HPDE6-E6E7 (cell line): ENCODE results near the gene INPP5K.
"Not testable (repeated sequence)": the region's sequence is repeated elsewhere in the genome, so short reads cannot be mapped to it uniquely, and the experiment has no call there.

Source experiments
- DNase-seq: peaks from one replicate; pipeline ENCODE4 v3.0.0; 2011; ENCODE audit warnings: missing footprints; ENCODE audit errors: extremely low spot score

INPP5K gene

GRCh38 chr17:1546292-1546922 lies 30.0 kb upstream of the INPP5K start:
- no peak for DNase-seq

DNA sequence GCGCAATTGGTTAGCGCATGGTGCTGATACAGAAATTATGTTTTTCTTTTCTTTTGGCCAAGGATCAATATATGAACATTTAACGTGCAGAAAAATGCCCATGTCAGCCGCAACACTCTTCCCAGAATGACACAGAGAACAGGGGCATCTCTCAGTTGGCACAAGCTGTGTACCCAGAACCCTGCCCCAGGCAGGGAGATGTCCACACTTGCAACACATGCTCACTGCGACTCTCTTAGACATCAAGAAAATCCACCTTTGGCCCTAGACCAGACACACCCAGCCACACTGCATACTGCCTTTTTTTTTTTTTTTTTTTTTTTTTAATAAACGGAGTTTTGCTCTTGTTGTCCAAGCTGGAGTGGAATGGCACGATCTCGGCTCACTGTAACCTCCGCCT lies 29.2 kb upstream of the INPP5K start:
- no peak for DNase-seq

DNA sequence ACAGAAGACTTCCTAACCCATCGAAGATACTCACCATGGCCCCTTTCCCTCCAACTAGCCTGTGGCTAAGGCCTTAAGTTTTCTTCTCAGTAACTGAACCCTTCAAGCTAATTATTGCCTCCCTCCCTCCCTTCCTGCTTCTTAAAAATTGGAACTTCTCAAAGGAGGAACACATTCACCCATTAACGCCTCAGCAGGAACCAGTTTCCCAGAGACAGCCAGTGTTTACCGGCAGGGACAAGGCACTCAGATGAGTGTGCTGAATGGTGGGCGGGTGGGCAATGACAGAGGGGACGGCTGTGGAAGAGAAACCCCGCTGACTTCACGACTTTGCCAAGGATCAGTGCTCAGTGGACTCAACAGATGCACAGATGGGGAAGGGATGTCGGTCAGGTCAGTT lies 25.9 kb upstream of the INPP5K start:
- DNase-seq: no peak

GRCh38 chr17:1541367-1541904 lies 25.0 kb upstream of the INPP5K start:
- DNase-seq: no peak

DNA sequence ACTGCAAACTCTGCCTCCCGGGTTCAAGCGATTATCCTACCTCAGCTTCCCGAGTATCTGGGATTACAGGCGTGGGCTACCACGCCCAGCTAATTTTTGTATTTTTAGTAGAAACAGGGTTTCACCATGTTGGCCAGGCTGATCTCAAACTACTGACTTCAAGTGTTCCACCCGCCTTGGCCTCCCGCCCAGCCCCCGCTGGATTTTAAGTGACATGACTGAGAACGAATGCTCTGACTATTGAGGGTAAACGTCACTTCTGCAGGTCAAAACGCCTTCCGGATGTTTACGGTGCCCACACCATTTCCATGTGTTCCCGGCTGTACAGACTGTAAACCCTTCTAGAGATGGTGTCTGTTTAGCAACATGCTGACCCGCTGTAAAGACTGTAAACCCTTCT lies 23.4 kb upstream of the INPP5K start:
- DNase-seq: no peak

DNA sequence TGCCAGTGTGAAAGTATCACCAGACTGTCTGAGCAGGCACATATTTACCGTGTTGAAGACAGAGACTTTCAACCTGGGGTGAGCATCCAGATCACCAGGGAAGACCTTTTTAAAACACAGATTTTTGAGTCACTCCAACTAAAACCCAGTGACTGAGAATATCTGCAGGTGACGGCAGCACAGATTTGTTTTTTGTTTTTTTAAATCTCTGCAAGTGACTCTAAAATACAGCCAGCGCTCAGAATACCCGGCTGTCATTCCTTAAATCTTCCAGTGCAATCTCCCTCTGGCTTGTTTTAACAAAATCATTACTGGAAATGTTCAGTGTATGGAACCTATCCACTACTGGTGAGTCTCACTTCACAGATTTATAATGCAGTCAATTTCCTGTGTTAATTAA lies 19.3 kb upstream of the INPP5K start:
- DNase-seq: no peak

DNA sequence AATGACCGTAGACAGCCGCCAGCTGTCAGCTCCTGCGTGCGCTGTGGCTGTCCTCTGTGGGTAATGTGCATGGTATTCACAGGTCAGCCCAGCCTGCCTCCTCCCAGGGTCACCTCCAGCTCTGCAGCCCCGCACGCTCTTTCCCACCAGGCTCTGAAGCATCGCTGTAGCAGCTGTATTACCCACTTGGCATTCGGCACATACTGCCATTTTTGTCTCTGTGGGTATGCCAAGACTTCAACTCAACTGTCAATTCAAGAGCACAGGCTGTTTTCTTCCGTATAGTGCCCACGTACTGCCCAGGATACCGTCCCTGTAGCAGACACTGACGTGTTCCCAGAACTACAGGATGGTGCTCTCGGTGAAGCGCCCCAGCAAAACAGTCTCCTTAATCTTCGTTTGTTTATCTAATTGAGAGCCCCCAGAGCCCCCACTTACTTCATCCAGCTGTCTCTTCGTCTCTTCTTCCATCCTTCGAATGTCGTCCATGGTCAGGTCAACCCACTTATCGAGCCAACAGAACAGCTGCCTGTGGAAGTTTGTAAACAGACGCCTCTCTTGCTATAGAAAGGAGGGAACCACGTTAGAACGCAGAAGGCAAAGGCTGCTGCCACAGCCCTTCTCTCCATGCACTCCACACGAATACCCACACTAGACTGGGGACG lies 17.4 kb upstream of the INPP5K start:
- DNase-seq: no peak

- no peak for DNase-seq
These were observed 16.6 kb upstream of the INPP5K start for GRCh38 chr17:1532836-1533602.

- no peak for DNase-seq
These were observed 13.5 kb upstream of the INPP5K start for GRCh38 chr17:1529863-1530262.

- not testable (repeated sequence) for DNase-seq
These were observed 10.5 kb upstream of the INPP5K start for GRCh38 chr17:1526876-1527275.

DNA sequence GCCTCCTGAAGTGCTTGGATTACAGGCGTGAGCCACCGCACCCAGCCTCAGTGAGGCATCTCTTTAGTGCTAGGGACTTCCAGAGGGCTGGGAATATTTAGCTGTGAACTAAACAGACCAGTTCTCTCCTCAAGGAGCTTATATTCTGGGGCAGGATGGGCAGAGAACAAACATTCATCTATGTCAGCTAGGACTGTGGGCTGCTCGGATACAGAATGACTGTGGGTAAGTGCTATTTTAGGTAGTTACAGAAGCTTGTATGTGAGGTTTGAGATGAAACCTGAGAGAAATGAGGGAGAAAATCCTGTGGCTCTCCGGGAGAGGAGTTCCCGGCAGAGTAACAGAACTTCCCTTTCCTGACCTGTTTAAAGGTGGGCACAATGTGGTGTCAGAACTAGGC lies 6.2 kb upstream of the INPP5K start:
- no peak for DNase-seq

DNA sequence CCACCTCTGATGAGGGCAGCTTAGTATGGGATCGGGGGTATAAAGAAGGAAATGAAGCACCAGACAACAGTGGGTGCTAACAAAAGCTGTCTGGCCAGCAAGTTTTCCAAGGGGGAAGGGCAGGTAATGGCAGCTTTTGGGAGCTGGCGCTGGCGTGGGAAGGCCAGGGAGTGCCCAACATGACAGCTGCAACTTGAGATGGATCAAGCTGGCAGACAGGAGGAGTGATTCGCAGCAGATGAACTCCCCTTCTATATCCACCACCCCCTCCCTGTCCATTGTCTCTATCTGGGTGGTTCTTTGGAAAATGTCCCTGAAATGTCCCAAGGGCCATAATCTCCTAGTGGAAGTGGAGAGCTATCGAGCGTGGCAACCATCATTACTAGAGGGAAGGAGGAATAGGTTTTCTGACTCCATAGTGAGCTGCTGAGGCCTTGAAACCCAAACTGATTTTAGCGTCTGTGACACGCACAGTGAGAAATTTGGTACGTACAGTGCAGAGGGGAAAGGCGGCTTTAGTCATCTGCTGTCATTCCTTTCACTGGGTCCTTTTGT lies 4.8 kb upstream of the INPP5K start:
- DNase-seq: no peak

GRCh38 chr17:1519678-1520077 lies 3.3 kb upstream of the INPP5K start:
- DNase-seq: no peak

- DNase-seq: no peak
These were observed 2.0 kb upstream of the INPP5K start for GRCh38 chr17:1518410-1518809.

DNA sequence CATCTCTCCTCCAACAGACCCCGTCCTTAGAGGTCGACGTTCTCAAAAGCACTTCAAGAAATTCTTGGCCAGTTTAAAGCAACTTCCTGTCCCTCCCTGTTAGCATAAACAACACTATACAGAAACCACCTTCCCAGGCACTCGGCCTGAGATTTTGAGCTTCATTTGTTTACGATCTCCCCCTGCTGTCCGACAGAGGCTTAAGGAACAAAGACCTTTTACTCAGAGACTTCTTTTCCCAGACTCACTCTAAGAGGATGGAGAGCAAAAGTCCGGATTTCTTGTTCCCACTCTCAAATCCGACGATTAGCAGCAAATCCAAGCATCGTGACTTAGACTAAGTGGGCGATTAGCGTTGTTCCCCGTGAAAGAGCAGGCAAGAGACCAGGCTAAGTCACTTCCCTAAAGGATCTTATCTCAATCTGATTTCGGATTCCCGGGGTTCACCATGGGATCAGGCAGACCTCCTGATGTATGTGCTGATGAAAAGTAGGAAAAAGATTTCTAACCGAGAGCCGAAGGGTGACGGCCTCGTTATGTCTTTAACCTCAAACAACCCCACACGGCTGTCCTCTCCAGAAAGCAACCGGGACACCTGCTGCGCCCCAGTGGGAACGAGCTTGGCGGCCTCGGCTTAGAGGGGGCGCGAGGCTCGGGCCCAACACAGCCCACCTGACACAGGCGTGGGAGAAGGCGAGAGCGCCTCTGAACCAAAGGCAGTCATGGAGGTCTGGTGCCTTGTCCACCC lies 598 bp downstream of the INPP5K start:
- peak; percentile 73 for DNase-seq

DNA sequence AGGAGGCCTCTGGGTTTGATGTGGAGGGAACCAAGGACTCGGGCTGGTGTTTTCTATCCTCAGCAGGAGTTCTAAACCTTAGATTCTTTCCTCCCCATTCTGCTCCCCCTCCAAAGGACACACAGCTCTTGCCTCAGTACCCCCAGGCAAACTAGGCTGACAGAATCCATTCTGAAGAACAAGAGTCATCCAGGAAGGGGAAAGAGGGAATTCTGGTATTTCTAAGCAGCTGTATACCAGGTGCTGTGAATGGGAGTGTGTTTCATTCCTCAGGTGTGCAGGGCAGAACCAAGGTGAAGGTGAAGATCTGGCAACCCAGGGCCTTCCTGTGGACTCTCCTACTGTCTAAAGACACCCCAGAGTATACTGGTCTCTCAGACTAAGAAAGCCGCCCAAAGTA lies 4.1 kb downstream of the INPP5K start:
- no peak for DNase-seq

GRCh38 chr17:1511756-1512321 lies 4.6 kb downstream of the INPP5K start:
- no peak for DNase-seq

GRCh38 chr17:1511290-1511689 lies 5.1 kb downstream of the INPP5K start:
- no peak for DNase-seq

DNA sequence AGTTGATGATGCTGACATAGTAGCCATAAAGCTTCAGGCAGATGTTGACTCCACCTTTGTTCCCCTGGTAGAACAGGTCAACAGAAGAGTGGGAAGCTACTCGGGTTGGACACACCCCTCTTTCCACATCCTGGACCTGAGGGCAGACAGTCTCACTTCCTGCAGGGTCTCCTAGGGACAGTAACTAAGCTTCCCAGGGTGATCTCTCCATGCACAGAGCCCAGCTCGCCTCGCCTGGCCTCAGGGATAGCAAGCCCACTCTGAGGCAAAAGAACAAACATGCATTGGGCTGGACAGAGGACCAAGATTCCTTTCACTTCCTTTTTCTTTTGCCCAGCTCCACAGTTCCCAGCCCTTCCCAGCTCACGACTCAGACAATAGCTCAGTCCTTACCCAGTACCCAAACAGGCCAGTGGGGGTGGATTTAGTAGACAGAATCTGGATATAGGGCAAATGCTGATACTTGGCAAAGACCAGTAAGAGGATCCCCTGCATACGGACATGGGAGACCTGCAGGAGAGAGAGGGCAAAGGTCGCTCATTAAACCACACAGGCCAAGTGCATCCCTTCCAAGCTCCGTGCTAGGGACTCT lies 7.0 kb downstream of the INPP5K start:
- DNase-seq: no peak

DNA sequence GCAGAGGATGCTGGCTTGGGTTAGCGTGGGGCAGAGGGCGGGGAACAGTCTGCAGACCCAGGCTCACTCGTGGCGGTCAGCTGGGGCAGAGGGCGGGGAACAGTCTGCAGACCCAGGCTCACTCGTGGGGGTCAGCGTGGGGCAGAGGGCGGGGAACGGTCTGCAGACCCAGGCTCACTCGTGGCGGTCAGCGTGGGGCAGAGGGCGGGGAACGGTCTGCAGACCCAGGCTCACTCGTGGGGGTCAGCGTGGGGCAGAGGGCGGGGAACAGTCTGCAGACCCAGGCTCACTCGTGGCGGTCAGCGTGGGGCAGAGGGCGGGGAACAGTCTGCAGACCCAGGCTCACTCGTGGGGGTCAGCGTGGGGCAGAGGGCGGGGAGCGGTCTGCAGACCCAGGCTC lies 7.7 kb downstream of the INPP5K start:
- DNase-seq: not testable (repeated sequence)

- no peak for DNase-seq
These were observed 9.7 kb downstream of the INPP5K start for GRCh38 chr17:1506649-1507267.
